Esophagus (tissue), 2 donors: ENCODE data around the gene RRP12. TPM values are rescaled to one million over a fixed set of nuclear protein-coding genes. Genes with fewer than 3 reads are reported as not detected.

ENCODE experiments used
- H3K27ac ChIP-seq, 2 donors: one replicate each; pipeline ENCODE4 v1.5.1; 2013; ENCODE audit warnings: low read depth in 2 of 2, mild to moderate bottlenecking in 2 of 2, inconsistent platforms in 1 of 2, low read length in 1 of 2, moderate library complexity in 1 of 2
- H3K27me3 ChIP-seq, 2 donors: one replicate each; pipeline ENCODE4 v1.6.1; 2013; ENCODE audit warnings: low read length in 2 of 2, control low read depth in 1 of 2, mild to moderate bottlenecking in 1 of 2; ENCODE audit not compliant: insufficient read depth in 2 of 2, control insufficient read depth in 1 of 2
- H3K36me3 ChIP-seq, 2 donors: one replicate each; pipeline ENCODE4 v1.6.1; 2013; ENCODE audit warnings: low read length in 1 of 2; ENCODE audit not compliant: control insufficient read depth in 2 of 2, insufficient read depth in 2 of 2
- H3K4me1 ChIP-seq, 2 donors: one replicate each; pipeline ENCODE4 v1.6.1; 2013; ENCODE audit warnings: low read length in 1 of 2; ENCODE audit not compliant: control insufficient read depth in 2 of 2, insufficient read depth in 2 of 2
- H3K4me3 ChIP-seq, 2 donors: one replicate each; pipeline ENCODE4 v1.5.1; 2013; ENCODE audit warnings: low read length in 2 of 2, mild to moderate bottlenecking in 2 of 2, low read depth in 1 of 2, moderate library complexity in 1 of 2
- H3K9me3 ChIP-seq, 2 donors: one replicate each; pipeline ENCODE4 v1.6.1; 2013; ENCODE audit warnings: mild to moderate bottlenecking in 2 of 2, low read depth in 1 of 2, low read length in 1 of 2, moderate library complexity in 1 of 2; ENCODE audit not compliant: control insufficient read depth in 2 of 2, insufficient read depth in 1 of 2
- WGBS, 2 donors: extraction: QIAGEN DNeasy Blood & Tissue Kit; methylation state at CpG; one replicate each; pipeline ENCODE4 v1.1.7; 2013; 5-methylcytosine and 5-hydroxymethylcytosine counted together
- polyA plus RNA-seq, 2 donors: library from polyadenylated mRNA; stranded (reverse); fragments of 200-250 nt; gene quantifications; one replicate each; pipeline ENCODE4 v1.2.3, GENCODE V29; 2013
- donor health status: healthy with polysubstance abuse.
- donor health status: Bipolar disorder and iron deficiency.

Gene RRP12
- polyA plus RNA-seq, 2 donors, result 11.8 to 13.7 TPM

DNA sequence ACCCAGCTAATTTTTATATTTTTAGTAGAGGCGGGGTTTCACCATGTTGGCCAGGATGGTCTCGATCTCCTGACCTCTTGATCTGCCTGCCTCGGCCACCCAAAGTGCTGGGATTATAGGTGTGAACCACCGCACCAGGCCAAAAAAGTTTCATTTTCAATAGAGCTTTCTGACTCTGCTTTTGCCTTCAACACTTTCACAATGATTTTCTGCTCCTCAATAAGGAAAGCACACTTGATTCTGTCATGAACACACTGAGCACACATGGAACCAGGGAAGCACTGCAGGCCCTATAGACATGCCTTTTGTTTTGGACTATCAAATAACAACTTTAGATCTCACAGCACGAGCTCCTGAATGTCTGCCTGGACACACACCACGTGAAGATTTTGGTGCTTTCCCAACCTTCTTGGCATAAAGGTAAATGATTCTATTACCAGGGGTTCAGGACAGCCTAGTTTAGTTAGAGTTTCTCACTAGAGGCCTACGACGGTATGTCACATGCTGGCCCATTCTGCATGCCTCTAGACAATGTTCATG, 8.0 kb downstream of the RRP12 start:
- Histone ChIP-seq H3K36me3 (peaks cover 17 to 31% of the 10 kb centered on the region in 2 donors), H3K9me3 (peaks cover 0 to 3% of the 10 kb centered on the region in 2 donors), H3K4me3 (no peak overlapping the region), H3K4me1 (no peaks in the 10 kb centered on the region), H3K27ac (no peak overlapping the region), H3K27me3 (no peaks in the 10 kb centered on the region)
- WGBS, 2 donors, result 91 to 93% methylated on average over 8 of the region's 8 CpGs

DNA sequence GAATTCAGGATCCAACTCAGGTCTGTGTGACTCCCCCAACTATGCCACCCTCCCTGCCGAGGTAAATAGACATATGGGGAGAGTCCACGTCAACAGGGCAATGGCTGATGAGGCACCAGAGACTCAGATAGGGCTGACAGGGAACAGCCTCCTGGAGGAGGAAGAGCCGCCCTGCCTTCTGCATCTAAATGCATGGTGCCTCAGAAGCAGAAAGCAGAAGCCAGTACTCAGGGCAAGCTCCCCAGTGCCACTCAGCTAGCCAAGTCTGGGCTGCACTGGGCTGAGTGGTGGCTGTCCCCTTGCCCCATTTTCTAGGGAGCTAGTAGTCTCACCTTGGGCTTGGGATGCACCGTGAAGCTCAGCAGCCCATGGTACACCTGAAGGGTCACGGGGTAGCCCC, 11.0 kb downstream of the RRP12 start:
- H3K36me3 ChIP-seq, result peaks cover 14 to 34% of the 10 kb centered on the region in 2 donors
- H3K4me3 ChIP-seq, result no peak overlapping the region
- H3K27me3 ChIP-seq, result no peaks in the 10 kb centered on the region
- H3K27ac ChIP-seq, result no peak overlapping the region
- WGBS, 2 donors, result 92 to 96% methylated on average over 5 of the region's 5 CpGs
- H3K4me1 ChIP-seq, result no peaks in the 10 kb centered on the region
- peaks cover 0 to 3% of the 10 kb centered on the region in 2 donors for H3K9me3 ChIP-seq

DNA sequence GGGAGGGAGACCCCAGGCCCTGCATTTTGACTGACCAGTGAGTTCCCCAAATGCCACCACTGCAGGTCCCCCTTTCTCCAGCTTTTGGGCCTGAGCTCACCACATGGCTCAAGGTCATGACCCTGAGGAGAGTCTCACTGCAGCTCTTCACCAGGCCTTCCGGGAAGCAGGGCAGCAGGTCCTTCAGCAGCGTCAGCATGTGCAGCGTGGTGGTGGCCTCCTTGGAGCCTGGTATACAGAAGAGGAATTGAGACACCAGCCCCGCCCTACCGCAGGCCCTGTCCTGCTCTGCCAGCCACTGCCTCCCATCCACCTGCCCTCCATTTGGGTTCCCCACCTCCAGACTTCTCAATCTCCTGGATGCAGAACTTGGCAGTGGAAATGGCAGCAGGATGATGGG, 13.0 kb downstream of the RRP12 start:
- no peak overlapping the region for H3K4me3 ChIP-seq
- no peak overlapping the region for H3K27ac ChIP-seq
- peaks cover 0 to 2% of the 10 kb centered on the region in 2 donors for H3K4me1 ChIP-seq
- H3K27me3 ChIP-seq, result no peaks in the 10 kb centered on the region
- H3K9me3 ChIP-seq, result peaks cover 0 to 3% of the 10 kb centered on the region in 2 donors
- peaks cover 11 to 34% of the 10 kb centered on the region in 2 donors for H3K36me3 ChIP-seq
- WGBS, 2 donors, result 92 to 94% methylated on average over 5 of the region's 5 CpGs

DNA sequence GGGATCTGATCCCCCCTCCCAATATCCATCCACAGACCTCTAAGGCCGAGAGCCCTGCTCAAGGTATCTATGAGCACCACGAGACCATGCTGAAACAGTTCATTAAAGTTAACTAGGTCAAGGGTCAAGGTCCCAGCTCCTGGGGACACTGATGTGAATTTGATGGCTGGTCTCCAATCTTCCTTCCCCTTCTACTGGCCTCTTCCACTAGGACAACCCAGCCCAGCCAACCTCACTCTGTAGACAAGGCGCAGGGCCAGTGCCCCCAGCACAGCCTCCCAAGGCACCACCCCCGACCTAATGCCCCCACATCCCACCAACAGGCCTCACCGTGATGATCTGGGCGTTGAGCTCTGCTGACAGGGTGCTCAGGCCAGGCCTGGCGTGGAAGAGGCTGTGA, 15.6 kb downstream of the RRP12 start:
- peaks cover 0 to 3% of the 10 kb centered on the region in 2 donors for H3K9me3 ChIP-seq
- no peaks in the 10 kb centered on the region for H3K27me3 ChIP-seq
- WGBS, 2 donors, result 86 to 96% methylated on average over 7 of the region's 7 CpGs
- H3K4me3 ChIP-seq, result no peak overlapping the region
- no peak overlapping the region for H3K27ac ChIP-seq
- H3K4me1 ChIP-seq, result peaks cover 0 to 2% of the 10 kb centered on the region in 2 donors
- peaks cover 16 to 38% of the 10 kb centered on the region in 2 donors for H3K36me3 ChIP-seq

DNA sequence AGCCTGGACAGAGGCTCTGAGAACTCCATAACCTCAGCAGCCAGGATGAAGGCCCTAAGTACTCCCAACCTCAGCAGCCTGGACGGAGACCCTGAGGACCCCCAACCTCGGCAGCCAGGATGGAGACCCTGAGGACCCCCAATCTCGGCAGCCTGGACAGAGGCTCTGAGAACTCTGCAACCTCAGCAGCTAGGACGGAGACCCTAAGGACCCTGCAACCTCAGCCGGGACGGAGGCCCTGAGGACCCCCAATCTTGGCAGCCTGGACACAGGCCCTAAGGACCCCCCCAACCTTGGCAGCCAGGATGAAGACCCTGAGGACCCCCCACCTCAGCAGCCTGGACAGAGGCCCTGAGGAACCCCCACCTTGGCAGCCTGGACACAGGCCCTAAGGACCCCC, 16.5 kb downstream of the RRP12 start:
- Histone ChIP-seq H3K27me3 (no peaks in the 10 kb centered on the region), H3K27ac (no peak overlapping the region), H3K4me3 (no peak overlapping the region), H3K36me3 (peaks cover 13 to 32% of the 10 kb centered on the region in 2 donors), H3K9me3 (no peaks in the 10 kb centered on the region), H3K4me1 (peaks cover 0 to 2% of the 10 kb centered on the region in 2 donors)
- WGBS, 2 donors, result 95 to 97% methylated on average over 6 of the region's 6 CpGs

DNA sequence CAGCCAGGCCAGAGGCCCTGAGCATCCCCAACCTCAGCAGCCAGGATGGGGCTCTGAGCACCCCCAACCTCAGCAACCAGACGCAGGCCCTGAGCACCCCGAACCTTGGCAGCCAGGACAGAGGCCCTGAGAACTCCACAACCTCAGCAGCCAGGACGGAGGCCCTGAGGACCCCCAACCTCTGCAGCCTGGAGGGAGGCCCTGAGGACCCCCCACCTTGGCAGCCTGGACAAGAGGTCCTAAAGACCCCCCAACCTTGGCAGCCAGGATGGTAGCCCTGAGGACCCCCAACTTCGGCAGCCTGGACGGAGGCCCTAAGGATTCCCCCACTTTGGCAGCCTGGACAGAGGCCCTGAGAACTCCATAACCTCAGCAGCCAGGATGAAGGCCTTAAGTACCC, 17.0 kb downstream of the RRP12 start:
- no peak overlapping the region for H3K27ac ChIP-seq
- WGBS, 2 donors, result 96 to 98% methylated on average over 5 of the region's 5 CpGs
- H3K4me1 ChIP-seq, result peaks cover 0 to 2% of the 10 kb centered on the region in 2 donors
- no peak overlapping the region for H3K4me3 ChIP-seq
- no peaks in the 10 kb centered on the region for H3K9me3 ChIP-seq
- H3K27me3 ChIP-seq, result no peaks in the 10 kb centered on the region
- H3K36me3 ChIP-seq, result peaks cover 13 to 33% of the 10 kb centered on the region in 2 donors

DNA sequence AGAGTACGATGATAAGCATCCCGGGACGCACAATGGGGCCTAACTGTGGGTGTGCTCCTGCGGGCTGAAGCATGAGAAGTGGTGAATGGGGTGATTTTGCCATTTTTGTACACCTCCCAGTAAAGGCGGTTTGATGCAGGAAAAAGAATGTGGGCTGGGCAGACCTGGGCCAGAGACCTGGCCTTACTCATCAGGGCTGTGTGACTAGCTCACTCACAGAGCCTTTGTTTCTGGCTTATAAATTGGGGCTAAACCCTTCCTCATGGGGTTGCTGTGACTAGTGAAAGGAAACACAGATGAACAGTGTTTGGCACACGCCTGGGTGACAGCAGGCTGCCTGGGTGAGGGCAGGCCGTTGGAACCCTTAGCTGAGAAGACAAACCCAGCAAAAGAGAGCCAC, 18.0 kb downstream of the RRP12 start:
- no peaks in the 10 kb centered on the region for H3K9me3 ChIP-seq
- H3K27me3 ChIP-seq, result no peaks in the 10 kb centered on the region
- H3K36me3 ChIP-seq, result peaks cover 10 to 29% of the 10 kb centered on the region in 2 donors
- 83 to 88% methylated on average over 7 of the region's 7 CpGs for WGBS, 2 donors
- H3K4me3 ChIP-seq, result no peak overlapping the region
- H3K27ac ChIP-seq, result peak overlapping the region; percentile 57 to 64
- peaks cover 0 to 2% of the 10 kb centered on the region in 2 donors for H3K4me1 ChIP-seq

DNA sequence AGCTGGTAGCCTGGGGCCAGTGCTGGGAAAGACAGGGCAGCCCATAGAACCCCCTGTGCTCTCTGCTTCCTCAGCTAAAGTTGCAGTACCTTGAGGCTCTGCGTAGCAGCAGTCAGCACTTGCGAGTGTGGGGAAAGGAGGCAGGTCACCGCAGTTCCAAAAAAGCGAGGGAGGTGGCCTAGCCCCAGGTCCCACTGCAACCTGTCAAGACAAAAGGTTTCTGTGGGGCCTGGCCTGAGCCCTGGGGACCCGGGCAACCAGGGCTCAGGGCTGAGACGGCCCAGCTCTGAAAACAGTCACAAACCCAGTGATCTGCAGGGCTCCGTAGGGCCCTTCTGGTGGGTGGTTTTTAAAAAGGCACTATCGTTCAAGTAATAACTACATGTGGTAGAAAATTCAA, 19.5 kb downstream of the RRP12 start:
- 81 to 93% methylated on average over 8 of the region's 8 CpGs for WGBS, 2 donors
- Histone ChIP-seq H3K27me3 (no peaks in the 10 kb centered on the region), H3K9me3 (no peaks in the 10 kb centered on the region), H3K4me3 (no peak overlapping the region), H3K4me1 (peaks cover 0 to 2% of the 10 kb centered on the region in 2 donors), H3K27ac (no peak overlapping the region), H3K36me3 (peaks cover 6 to 26% of the 10 kb centered on the region in 2 donors)

DNA sequence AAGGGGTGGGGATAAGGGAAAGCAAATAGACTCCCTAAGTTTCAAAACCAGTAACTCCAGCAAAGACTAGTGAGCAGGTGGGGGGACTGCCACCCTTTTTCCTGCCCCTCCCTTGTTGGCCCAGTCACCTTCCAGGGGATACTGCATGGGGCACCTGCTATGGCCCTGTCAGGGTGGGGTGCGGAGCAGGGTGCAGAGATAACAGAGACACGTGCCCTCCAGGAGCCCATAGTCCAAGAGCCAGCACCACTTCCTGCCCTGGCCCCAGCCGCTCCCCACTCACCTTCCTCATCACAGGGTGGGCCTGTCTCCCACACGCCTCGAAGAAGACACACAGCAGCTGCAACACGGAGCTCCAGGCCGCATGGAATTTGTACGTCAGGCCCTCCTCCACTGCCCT, 20.6 kb downstream of the RRP12 start:
- H3K4me3 ChIP-seq, result no peak overlapping the region
- no peaks in the 10 kb centered on the region for H3K9me3 ChIP-seq
- peaks cover 6 to 25% of the 10 kb centered on the region in 2 donors for H3K36me3 ChIP-seq
- no peaks in the 10 kb centered on the region for H3K27me3 ChIP-seq
- no peak overlapping the region for H3K27ac ChIP-seq
- WGBS, 2 donors, result 71 to 91% methylated on average over 8 of the region's 8 CpGs
- H3K4me1 ChIP-seq, result peaks cover 0 to 2% of the 10 kb centered on the region in 2 donors
